K562 (cell line): ENCODE data around the gene FANK1. TPM values are rescaled to one million over a fixed set of nuclear protein-coding genes. Genes with fewer than 3 reads are reported as not detected.

Experiments used
- ATF7 ChIP-seq: fragments of 450-650 bp; IDR thresholded peaks from 2 replicates; pipeline ENCODE4 v1.7.1; 2014; ENCODE audit warnings: mild to moderate bottlenecking, moderate library complexity
- ETV5 ChIP-seq: sonication (generic); formaldehyde crosslinking; IDR thresholded peaks from 2 replicates; pipeline ENCODE4 v1.4.0; 2020; ENCODE audit warnings: low read depth, mild to moderate bottlenecking, missing genetic modification reagents
- FOXK2 ChIP-seq, 2 experiments: fragments of 450-650 bp; IDR thresholded peaks in 1 of 2; conservative IDR thresholded peaks in 1 of 2; 2 replicates each; pipeline ENCODE4 v1.6.1; 2016; ENCODE audit warnings: low read depth in 2 of 2, mild to moderate bottlenecking in 1 of 2
- FOXM1 ChIP-seq, 2 experiments: fragments of 450-650 bp in 1 of 2; sonication (generic) in 1 of 2; formaldehyde crosslinking in 1 of 2; IDR thresholded peaks; 2 replicates each; pipeline versions ENCODE4 v1.6.1 to v1.9.0; 2017 to 2022; ENCODE audit warnings: low read depth in 2 of 2, mild to moderate bottlenecking in 2 of 2, missing genetic modification reagents in 1 of 2, moderate library complexity in 1 of 2
- MAFG ChIP-seq: fragments of 450-650 bp; conservative IDR thresholded peaks from 2 replicates; pipeline ENCODE4 v1.6.1; 2016; ENCODE audit warnings: missing genetic modification characterization, missing compliant biosample characterization
- NCOA4 ChIP-seq: fragments of 450-650 bp; IDR thresholded peaks from 2 replicates; pipeline ENCODE4 v1.6.1; 2018; ENCODE audit warnings: mild to moderate bottlenecking; ENCODE audit not compliant: partially characterized antibody
- ZNF583 ChIP-seq: fragments of 250-450 bp; sonication (Bioruptor Pico); IDR thresholded peaks from 2 replicates; pipeline ENCODE4 v1.4.0; 2020
- polyA plus RNA-seq, 8 experiments: library from polyadenylated mRNA; depleted of rRNA in 4 of 8; stranded (reverse) in 5 of 8; unstranded in 3 of 8; fragments of >200 nt; fragmentation: Nextera tagmentation in 2 of 8; fragmentation: Illumina TruSeq in 1 of 8; extraction: Ambion mirVana in 2 of 8; extraction: Trizol in 1 of 8; gene quantifications; 2 replicates each; pipeline versions ENCODE4 v1.2.1 to v1.2.3, GENCODE V29; 2011 to 2014; ENCODE audit warnings: inconsistent platforms in 1 of 8, missing spikeins in 1 of 8
- total RNA-seq, 7 experiments: library from RNA; depleted of rRNA in 6 of 7; stranded (reverse); fragments of >200 nt in 6 of 7; fragmentation: Illumina TruSeq in 2 of 7; extraction: Trizol in 2 of 7; gene quantifications; 2 replicates each; pipeline versions ENCODE4 v1.2.1 to v1.2.3, GENCODE V29; 2011 to 2021; ENCODE audit warnings: low replicate concordance in 1 of 7
- TF ChIP-seq, protein P1 (sequence below), 3 experiments: IDR thresholded peaks in 2 of 3; conservative IDR thresholded peaks in 1 of 3; 2 replicates each; pipeline ENCODE4 v1.5.1; 2011 to 2012; ENCODE audit warnings: low read length in 3 of 3, mild to moderate bottlenecking in 3 of 3, control low read depth in 2 of 3, improper control_type of control experiment in 1 of 3, inconsistent platforms in 1 of 3, low read depth in 1 of 3, mixed read lengths in 1 of 3, moderate library complexity in 1 of 3; ENCODE audit not compliant: insufficient read depth in 2 of 3
- TF ChIP-seq, protein P2 (sequence below): IDR thresholded peaks from 2 replicates; pipeline ENCODE4 v1.6.1; 2012; ENCODE audit warnings: low read depth, low read length, improper control_type of control experiment, borderline replicate concordance

The FANK1 gene
- total and polyA plus RNA-seq, 9 of the 15 experiments (the other 6 are each of a cell fraction or from before 2014, with no cell fraction given) = 0.11 to 2.3 (median 0.51) TPM; not detected in 1

DNA sequence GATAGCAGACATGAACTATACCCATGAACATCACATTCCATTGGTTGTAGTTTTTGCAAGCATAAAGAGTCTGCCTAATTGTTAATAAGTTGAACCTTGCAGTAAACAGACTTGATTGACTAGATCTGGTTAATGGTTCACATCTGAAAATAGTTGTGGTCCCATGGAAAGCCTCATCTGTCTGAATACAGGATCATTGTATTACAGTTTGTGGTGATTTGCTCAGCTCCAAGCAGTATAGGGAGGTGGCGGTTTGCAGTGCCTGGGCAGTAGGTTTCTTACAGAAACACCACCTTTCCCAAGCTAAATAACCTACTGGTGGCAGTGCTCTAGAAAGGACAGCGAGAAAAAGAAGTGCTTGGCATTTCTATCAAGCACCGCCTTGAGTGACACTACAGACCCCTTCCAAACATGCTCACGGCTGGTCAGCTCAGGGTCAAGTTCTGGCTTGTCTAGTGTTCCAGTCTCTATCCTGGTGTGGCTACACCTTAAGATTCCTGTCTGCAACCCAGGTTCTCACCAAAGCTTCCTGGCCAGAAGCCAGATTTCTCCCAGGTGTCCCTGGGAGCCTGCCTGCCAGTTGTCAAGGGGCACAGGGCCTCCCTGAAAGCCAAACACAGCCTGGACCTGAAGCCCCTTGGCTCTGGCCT lies 119.9 kb downstream of the FANK1 start (continued):
- TF ChIP-seq FOXM1 (IDR thresholded peaks at IDR 0.05; ENCODE audit: low read depth) (no peak), FOXM1 (CRISPR knock-in tag; IDR thresholded peaks at IDR 0.05; ENCODE audit: low read depth) (no peak), NCOA4 (no peak), ATF7 (no peak), ZNF583 (no peak), MAFG (no peak), ETV5 (CRISPR knock-in tag) (no peak), FOXK2 (conservative IDR thresholded peaks at IDR 0.05 in 1 of 2, IDR thresholded peaks at IDR 0.05 in 1 of 2; ENCODE audit: low read depth in 2 of 2) (no peak)
- TF ChIP-seq, protein P1, sequence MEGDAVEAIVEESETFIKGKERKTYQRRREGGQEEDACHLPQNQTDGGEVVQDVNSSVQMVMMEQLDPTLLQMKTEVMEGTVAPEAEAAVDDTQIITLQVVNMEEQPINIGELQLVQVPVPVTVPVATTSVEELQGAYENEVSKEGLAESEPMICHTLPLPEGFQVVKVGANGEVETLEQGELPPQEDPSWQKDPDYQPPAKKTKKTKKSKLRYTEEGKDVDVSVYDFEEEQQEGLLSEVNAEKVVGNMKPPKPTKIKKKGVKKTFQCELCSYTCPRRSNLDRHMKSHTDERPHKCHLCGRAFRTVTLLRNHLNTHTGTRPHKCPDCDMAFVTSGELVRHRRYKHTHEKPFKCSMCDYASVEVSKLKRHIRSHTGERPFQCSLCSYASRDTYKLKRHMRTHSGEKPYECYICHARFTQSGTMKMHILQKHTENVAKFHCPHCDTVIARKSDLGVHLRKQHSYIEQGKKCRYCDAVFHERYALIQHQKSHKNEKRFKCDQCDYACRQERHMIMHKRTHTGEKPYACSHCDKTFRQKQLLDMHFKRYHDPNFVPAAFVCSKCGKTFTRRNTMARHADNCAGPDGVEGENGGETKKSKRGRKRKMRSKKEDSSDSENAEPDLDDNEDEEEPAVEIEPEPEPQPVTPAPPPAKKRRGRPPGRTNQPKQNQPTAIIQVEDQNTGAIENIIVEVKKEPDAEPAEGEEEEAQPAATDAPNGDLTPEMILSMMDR (IDR thresholded peaks at IDR 0.05 in 2 of 3, conservative IDR thresholded peaks at IDR 0.05 in 1 of 3; ENCODE audit: insufficient read depth in 2 of 3, low read depth in 1 of 3, low read length in 3 of 3) = no peak
- TF ChIP-seq, protein P2, sequence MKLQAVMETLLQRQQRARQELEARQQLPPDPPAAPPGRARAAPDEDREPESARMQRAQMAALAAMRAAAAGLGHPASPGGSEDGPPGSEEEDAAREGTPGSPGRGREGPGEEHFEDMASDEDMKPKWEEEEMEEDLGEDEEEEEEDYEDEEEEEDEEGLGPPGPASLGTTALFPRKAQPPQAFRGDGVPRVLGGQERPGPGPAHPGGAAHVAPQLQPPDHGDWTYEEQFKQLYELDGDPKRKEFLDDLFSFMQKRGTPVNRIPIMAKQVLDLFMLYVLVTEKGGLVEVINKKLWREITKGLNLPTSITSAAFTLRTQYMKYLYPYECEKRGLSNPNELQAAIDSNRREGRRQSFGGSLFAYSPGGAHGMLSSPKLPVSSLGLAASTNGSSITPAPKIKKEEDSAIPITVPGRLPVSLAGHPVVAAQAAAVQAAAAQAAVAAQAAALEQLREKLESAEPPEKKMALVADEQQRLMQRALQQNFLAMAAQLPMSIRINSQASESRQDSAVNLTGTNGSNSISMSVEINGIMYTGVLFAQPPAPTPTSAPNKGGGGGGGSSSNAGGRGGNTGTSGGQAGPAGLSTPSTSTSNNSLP = no peak
